COR-L47 (cell line): Measurements from ENCODE around the gene CACNA1B.
"Not testable (repeated sequence)": the region's sequence is repeated elsewhere in the genome, so short reads cannot be mapped to it uniquely, and the experiment has no call there.

Experiments
- DNase-seq: peaks from one replicate; lab custom pipeline; 2025; lab: John Stamatoyannopoulos, UW

The CACNA1B gene

DNA sequence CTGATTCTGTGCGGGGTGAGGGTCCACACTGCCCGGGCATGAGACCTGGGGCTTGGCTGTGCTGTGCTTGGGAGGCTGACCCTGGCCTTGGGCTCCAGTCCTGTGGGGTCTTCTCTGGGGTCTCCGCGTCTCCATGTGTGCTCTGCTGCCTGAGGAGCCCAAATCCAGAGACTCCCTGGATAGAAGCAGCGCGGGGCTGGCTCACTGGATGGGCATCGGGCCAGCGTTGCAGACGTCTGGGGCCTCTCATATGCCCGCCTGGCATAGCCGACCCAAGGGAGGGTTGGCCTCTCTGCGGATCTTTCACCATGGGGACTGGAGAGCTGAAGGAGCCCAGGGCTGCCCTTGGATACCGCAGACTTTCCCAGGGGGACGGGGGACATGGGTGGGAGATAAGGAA is 12.4 kb downstream of the CACNA1B start:
- not testable (repeated sequence) for DNase-seq

DNA sequence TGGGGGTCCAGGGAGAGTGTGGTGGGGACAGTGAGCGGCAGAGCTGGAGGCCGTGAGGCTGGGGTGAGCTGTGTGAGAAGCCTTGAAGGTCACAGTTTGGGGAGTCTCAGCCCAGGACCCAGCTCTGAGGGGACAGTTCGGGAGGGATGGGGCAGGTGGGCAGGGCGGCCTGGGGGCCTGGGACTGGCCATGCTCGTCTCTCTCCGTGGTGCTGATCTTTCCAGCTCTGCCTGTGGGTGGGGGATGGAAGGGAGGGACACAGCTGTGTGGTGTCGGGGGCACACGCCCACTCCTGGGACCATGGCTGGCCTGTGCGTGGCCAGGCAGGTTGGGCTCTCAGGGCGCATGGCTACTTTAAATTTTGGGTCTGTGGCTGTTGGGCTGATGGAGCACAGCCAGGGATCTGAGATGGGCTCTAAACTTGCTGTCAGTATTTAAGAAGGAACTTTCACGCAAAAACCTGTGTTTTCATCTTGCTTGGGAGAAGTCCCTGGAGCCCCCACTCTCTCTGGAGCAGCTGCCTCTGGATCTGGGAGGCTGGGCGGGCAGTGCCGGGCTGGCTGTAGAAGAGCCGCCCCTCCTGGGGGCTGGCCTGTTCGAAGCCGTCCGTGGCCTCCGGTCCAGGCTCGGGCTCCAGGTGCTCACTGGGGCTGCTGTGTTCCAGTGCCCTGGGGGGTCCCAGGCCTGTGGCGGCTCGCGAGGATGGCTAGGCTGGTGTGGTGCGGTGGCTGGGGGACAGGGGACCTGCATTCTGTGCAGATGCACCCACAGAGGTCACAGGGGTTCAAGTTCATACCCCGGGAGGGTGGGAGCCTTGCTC is 13.4 kb downstream of the CACNA1B start:
- DNase-seq: not testable (repeated sequence)

DNA sequence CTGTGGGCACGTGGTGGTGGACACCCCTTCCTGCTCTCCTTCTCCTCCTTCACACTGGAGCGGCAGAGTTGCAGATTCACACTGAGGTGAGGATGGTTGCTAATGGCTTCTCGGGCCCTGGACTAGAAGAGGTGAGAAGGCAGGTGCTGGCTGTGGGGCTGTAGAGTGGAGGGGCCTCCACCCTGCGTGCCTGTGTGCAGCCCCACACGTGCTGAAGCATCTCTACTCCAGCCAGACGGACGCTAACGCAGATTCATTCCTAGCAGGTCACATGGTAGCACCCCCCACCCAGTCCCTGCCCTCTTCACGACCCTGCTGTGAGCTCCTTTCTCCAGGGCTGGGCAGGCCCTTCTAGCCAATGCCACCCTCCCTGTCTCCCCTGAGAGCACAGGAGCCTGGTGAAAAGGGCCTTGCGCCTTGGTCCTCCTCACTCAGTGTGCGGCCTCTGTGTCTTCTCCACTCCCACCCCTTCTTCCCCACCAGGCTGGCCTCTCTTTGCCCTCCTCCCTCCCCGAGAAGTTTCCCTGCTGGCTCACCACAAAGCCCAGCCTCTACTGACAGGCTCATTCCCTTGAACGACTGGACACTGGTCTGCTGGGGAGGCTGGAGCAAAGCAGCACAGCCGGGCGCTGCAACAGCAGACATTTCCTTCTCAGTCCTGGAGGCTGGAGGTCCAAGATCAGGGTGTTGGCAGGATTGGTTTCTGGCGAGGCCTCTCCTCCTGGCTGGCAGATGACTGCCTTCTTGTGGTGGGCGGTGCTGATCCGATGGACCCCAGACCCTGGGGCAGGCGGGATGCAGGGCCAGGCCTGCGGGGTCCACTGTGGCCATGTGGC is 14.2 kb downstream of the CACNA1B start:
- DNase-seq: no peak

- DNase-seq: no peak
Observed at GRCh38 chr9:137892424-137893191, 15.0 kb downstream of the CACNA1B start.

- DNase-seq: no peak
Observed at GRCh38 chr9:137893670-137894069, 16.1 kb downstream of the CACNA1B start.

- no peak for DNase-seq
Observed at GRCh38 chr9:137899551-137900360, 22.2 kb downstream of the CACNA1B start.

GRCh38 chr9:137900584-137901310 is 23.2 kb downstream of the CACNA1B start:
- no peak for DNase-seq

GRCh38 chr9:137902646-137903045 is 25.1 kb downstream of the CACNA1B start:
- DNase-seq: no peak

DNA sequence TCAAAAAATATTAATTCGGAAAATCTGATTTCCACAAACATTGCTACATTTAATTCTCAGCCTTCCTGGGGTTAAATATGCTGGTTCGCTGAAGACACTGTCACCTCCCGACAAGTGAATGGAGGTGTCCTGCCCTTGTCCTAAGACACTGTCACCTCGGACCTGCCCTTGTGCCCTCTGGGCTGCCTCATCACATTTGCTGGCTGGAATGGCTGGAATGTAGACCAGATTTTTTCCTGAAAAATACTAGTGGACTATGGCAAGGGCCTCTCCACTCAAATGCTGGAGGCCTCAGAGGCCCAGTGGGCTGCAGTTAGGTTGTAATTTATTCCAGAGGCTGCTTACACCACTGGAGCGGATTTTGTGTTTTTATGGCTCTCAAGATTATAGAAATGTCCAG is 28.2 kb downstream of the CACNA1B start:
- DNase-seq: no peak

- no peak for DNase-seq
Observed at GRCh38 chr9:137907776-137908175, 30.2 kb downstream of the CACNA1B start.

- DNase-seq: no peak
Observed at GRCh38 chr9:137912671-137913070, 35.1 kb downstream of the CACNA1B start.

DNA sequence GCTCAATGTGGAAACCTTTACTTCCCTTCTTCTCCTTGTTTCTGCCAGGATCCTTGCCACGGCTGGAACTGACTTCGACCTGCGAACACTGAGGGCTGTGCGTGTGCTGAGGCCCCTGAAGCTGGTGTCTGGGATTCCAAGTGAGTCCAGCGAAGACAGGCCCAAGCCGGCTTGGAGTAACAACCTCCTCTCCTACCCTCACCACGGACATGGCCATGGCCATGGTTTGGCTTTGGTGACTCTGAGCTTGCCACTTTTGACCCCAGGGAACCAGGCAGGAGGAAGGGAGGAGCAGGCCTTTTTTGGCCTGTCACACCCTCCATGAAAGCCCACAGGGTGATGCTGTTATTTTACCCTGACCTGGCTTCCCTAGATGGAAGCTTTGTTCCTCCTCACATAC is 35.5 kb downstream of the CACNA1B start:
- DNase-seq: no peak

GRCh38 chr9:137913771-137914767 is 36.5 kb downstream of the CACNA1B start:
- DNase-seq: no peak

DNA sequence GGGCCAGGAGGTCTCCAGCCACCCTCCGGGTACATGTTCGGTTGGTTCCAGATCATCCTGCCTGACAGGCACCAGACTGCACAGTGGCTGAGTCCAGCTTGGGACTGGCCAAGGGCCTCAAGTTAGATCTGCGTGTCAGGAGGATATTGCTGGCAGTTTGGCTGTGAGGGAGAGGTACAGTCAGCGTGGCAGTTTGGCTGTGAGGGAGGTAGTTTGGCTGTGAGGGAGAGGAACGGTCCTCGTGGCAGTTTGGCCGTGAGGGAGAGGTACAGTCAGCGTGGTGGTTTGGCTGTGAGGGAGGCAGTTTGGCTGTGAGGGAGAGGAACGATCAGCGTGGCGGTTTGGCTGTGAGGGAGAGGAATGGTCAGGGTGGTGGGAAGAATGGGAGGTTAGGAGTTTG is 39.0 kb downstream of the CACNA1B start:
- no peak for DNase-seq

- no peak for DNase-seq
Observed at GRCh38 chr9:137917116-137917515, 39.5 kb downstream of the CACNA1B start.

GRCh38 chr9:137917795-137918194 is 40.2 kb downstream of the CACNA1B start:
- DNase-seq: no peak

GRCh38 chr9:137918331-137919094 is 40.9 kb downstream of the CACNA1B start:
- DNase-seq: no peak

GRCh38 chr9:137919095-137919465 is 41.5 kb downstream of the CACNA1B start:
- no peak for DNase-seq

DNA sequence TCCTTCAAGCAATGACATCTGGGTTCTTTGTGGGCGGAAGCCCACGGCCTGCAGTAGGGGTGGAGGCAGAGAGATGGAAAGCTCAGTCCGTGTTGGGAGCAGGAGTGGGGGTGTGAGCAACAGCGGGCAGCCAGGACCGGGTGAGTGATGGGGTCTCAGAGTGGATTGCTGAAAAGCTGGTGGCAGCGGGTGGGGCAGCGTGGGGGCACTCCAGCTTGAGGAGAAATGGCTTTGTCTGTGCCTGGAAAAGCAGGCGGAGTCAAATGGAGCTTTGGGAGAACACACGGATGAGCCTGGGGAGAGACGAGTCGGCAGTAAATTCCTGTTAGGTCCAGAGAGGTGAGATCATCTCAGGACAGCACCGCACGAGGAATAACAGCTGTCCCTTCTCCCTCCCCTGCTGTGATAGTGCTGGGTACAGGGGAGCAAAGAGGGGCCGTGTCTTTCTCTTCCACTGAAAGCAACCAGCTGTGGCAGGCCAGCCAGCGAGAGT is 42.1 kb downstream of the CACNA1B start:
- DNase-seq: no peak
